GM23338 (cell line): ENCODE measurements around the gene DIPK1A. TPM values are rescaled to one million over a fixed set of nuclear protein-coding genes. Genes with fewer than 3 reads are reported as not detected.
A peak's percentile ranks its signal among the peaks of the same experiment; 100 is the strongest.

Experiments
- ATAC-seq: fragments of 200-7000 bp; cut with Tn5 transposase; 3 replicates; pipeline ENCODE4 v1.9.1; 2020
- DNase-seq: peaks from one replicate; pipeline ENCODE4 v3.0.0-alpha.2; 2015; ENCODE audit warnings: low spot score
- H2AFZ ChIP-seq: fragments of 200-600 bp; sonication (generic); 2 replicates; pipeline ENCODE4 v1.8.0; 2016; ENCODE audit warnings: antibody characterized with exemption, mild to moderate bottlenecking, moderate library complexity
- H3F3A ChIP-seq: fragments of 200-600 bp; sonication (generic); replicated peaks from 2 replicates; pipeline ENCODE4 v1.8.0; 2017; ENCODE audit warnings: antibody characterized with exemption, mixed run types, low read depth
- H3K27ac ChIP-seq: fragments of 200-600 bp; sonication (generic); 2 replicates; pipeline ENCODE4 v1.6.1; 2016; ENCODE audit warnings: low read depth
- H3K27me3 ChIP-seq: fragments of 200-600 bp; sonication (generic); 2 replicates; pipeline ENCODE4 v1.8.0; 2016; ENCODE audit warnings: mild to moderate bottlenecking, mixed run types, moderate library complexity; ENCODE audit not compliant: insufficient read depth
- H3K36me3 ChIP-seq: fragments of 200-600 bp; sonication (generic); 2 replicates; pipeline ENCODE4 v1.8.0; 2016; ENCODE audit warnings: mild to moderate bottlenecking; ENCODE audit not compliant: insufficient read depth
- H3K4me1 ChIP-seq: fragments of 200-600 bp; sonication (generic); 2 replicates; pipeline ENCODE4 v1.8.0; 2016; ENCODE audit warnings: mild to moderate bottlenecking, moderate library complexity; ENCODE audit not compliant: insufficient read depth
- H3K4me2 ChIP-seq: fragments of 200-600 bp; sonication (generic); 2 replicates; pipeline ENCODE4 v1.7.1; 2017; ENCODE audit warnings: mixed run types
- H3K4me3 ChIP-seq: fragments of 200-600 bp; sonication (generic); 2 replicates; pipeline ENCODE4 v1.6.1; 2016; ENCODE audit warnings: mixed run types
- H3K79me2 ChIP-seq: fragments of 200-600 bp; sonication (generic); replicated peaks from 2 replicates; pipeline ENCODE4 v1.8.0; 2017; ENCODE audit warnings: mild to moderate bottlenecking; ENCODE audit not compliant: insufficient read depth
- H3K9me2 ChIP-seq: fragments of 200-600 bp; sonication (generic); 2 replicates; pipeline ENCODE4 v1.8.0; 2017; ENCODE audit not compliant: insufficient read depth
- H4K20me1 ChIP-seq: fragments of 200-600 bp; sonication (generic); replicated peaks from 2 replicates; pipeline ENCODE4 v1.8.0; 2017; ENCODE audit warnings: mild to moderate bottlenecking; ENCODE audit not compliant: insufficient read depth
- H3K27ac Mint-ChIP-seq: 2 replicates; pipeline ENCODE4 v1.8.0; 2020; ENCODE audit warnings: inconsistent platforms, mild to moderate bottlenecking, moderate library complexity, mixed read lengths
- H3K27me3 Mint-ChIP-seq: 3 replicates; pipeline ENCODE4 v1.8.0; 2022; ENCODE audit warnings: low read depth, mild to moderate bottlenecking, moderate library complexity, mixed read lengths, inconsistent platforms; ENCODE audit not compliant: insufficient read depth, poor library complexity
- H3K36me3 Mint-ChIP-seq: 3 replicates; pipeline ENCODE4 v1.8.0; 2021; ENCODE audit warnings: low read depth, mild to moderate bottlenecking, inconsistent platforms, moderate library complexity, mixed read lengths
- H3K4me1 Mint-ChIP-seq: 3 replicates; pipeline ENCODE4 v1.8.0; 2020; ENCODE audit warnings: mild to moderate bottlenecking, inconsistent platforms, mixed read lengths
- H3K4me3 Mint-ChIP-seq: 3 replicates; pipeline ENCODE4 v1.8.0; 2021; ENCODE audit warnings: moderate library complexity, mild to moderate bottlenecking, inconsistent platforms, mixed read lengths
- H3K9me3 Mint-ChIP-seq: 3 replicates; pipeline ENCODE4 v1.8.0; 2020; ENCODE audit warnings: moderate library complexity, mild to moderate bottlenecking, inconsistent platforms, mixed read lengths
- CREB1 ChIP-seq: fragments of 250-450 bp; sonication (Bioruptor Pico); IDR thresholded peaks from 2 replicates; pipeline ENCODE4 v1.5.0; 2020; ENCODE audit warnings: low read depth, mild to moderate bottlenecking, moderate library complexity
- ETS1 ChIP-seq: IDR thresholded peaks from 2 replicates; pipeline ENCODE4 v1.6.1; 2016; ENCODE audit warnings: antibody characterized with exemption
- EZH2phosphoT487 ChIP-seq: fragments of 200-600 bp; sonication (generic); IDR thresholded peaks from one replicate; pipeline ENCODE4 v1.8.1; 2018; ENCODE audit warnings: antibody characterized with exemption; ENCODE audit not compliant: unreplicated experiment
- NANOG ChIP-seq: IDR thresholded peaks from 2 replicates; pipeline ENCODE4 v1.6.1; 2016; ENCODE audit warnings: antibody characterized with exemption, borderline replicate concordance
- POLR2AphosphoS5 ChIP-seq: IDR thresholded peaks from 2 replicates; pipeline ENCODE4 v1.6.1; 2016; ENCODE audit warnings: antibody characterized with exemption, low read depth
- REST ChIP-seq: IDR thresholded peaks from one replicate; pipeline ENCODE4 v1.6.1; 2018; ENCODE audit warnings: antibody characterized with exemption; ENCODE audit not compliant: unreplicated experiment
- ZNF114 ChIP-seq: fragments of 250-450 bp; sonication (Bioruptor Pico); IDR thresholded peaks from 2 replicates; pipeline ENCODE4 v1.5.0; 2020; ENCODE audit warnings: mild to moderate bottlenecking, moderate library complexity
- ZNF331 ChIP-seq: fragments of 250-450 bp; sonication (Bioruptor Pico); IDR thresholded peaks from 2 replicates; pipeline ENCODE4 v1.5.0; 2020; ENCODE audit warnings: low read depth, mild to moderate bottlenecking, moderate library complexity
- ZNF462 ChIP-seq: fragments of 250-450 bp; sonication (Bioruptor Pico); IDR thresholded peaks from 2 replicates; pipeline ENCODE4 v1.5.0; 2020; ENCODE audit warnings: mild to moderate bottlenecking, moderate library complexity
- polyA plus RNA-seq: library from polyadenylated mRNA; unstranded; fragments of >200 nt; fragmentation: Nextera tagmentation; extraction: Ambion mirVana; gene quantifications from 2 replicates; pipeline ENCODE4 v1.2.1, GENCODE V29; 2016
- total RNA-seq: library from RNA; depleted of rRNA; stranded (reverse); fragments of >200 nt; shearing (Covaris generic); gene quantifications from 2 replicates; pipeline ENCODE4 v1.2.3, GENCODE V29; 2014

DIPK1A gene
- total and polyA plus RNA-seq, 2 experiments from 2014 or later: 4.8 to 6.1 TPM

- Histone ChIP-seq H3K9me2 (no peaks in the 10 kb centered on the region), H3K36me3 (no peaks in the 10 kb centered on the region), H3K4me3 (no peak overlapping the region), H3F3A (no peaks in the 10 kb centered on the region), H3K4me1 (no peaks in the 10 kb centered on the region), H3K4me2 (no peak overlapping the region), H3K79me2 (no peaks in the 10 kb centered on the region), H3K27me3 (no peaks in the 10 kb centered on the region), H3K27ac (no peak overlapping the region), H2AFZ (peak overlapping the region; percentile 80), H4K20me1 (no peaks in the 10 kb centered on the region)
- no peak for TF ChIP-seq ETS1
- TF ChIP-seq ZNF114 (CRISPR knock-in tag): no peak
- no peak for TF ChIP-seq ZNF462
- TF ChIP-seq CREB1 (CRISPR knock-in tag): no peak
- TF ChIP-seq ZNF331 (CRISPR knock-in tag): no peak
- no peak for TF ChIP-seq NANOG
- H3K4me3 Mint-ChIP-seq: no peak overlapping the region
- DNase-seq (no peak), ATAC-seq (no peak)
- no peak overlapping the region for H3K27ac Mint-ChIP-seq
- no peaks in the 10 kb centered on the region for H3K27me3 Mint-ChIP-seq
- H3K36me3 Mint-ChIP-seq: no peaks in the 10 kb centered on the region
- H3K9me3 Mint-ChIP-seq: no peaks in the 10 kb centered on the region
- H3K4me1 Mint-ChIP-seq: peaks cover 3% of the 10 kb centered on the region; the same call in 1 of the 3 replicates
Observed at GRCh38 chr1:92797961-92798360, 163.3 kb downstream of the DIPK1A start.

GRCh38 chr1:92797297-92797696, 164.0 kb downstream of the DIPK1A start:
- ATAC-seq: no peak
- TF ChIP-seq CREB1 (CRISPR knock-in tag) (no peak), ETS1 (no peak), EZH2phosphoT487 (no peak), REST (no peak), ZNF114 (CRISPR knock-in tag) (no peak), ZNF331 (CRISPR knock-in tag) (no peak), POLR2AphosphoS5 (no peak), NANOG (no peak)

More at GRCh38 chr1:92797297-92797696, 164.0 kb downstream of the DIPK1A start:
- Histone ChIP-seq H3K4me3 (no peak overlapping the region), H3K4me2 (no peak overlapping the region), H3K27me3 (no peaks in the 10 kb centered on the region), H3K27ac (no peak overlapping the region), H3K4me1 (peaks cover 4% of the 10 kb centered on the region; the same call in 1 of the 2 replicates), H3K79me2 (no peaks in the 10 kb centered on the region), H3K36me3 (no peaks in the 10 kb centered on the region), H3F3A (no peaks in the 10 kb centered on the region), H4K20me1 (no peaks in the 10 kb centered on the region), H3K9me2 (no peaks in the 10 kb centered on the region), H2AFZ (peak overlapping the region; percentile 80)
- H3K4me1 Mint-ChIP-seq: peaks cover 7% of the 10 kb centered on the region
- no peak overlapping the region for H3K27ac Mint-ChIP-seq
- no peak for DNase-seq
- no peaks in the 10 kb centered on the region for H3K36me3 Mint-ChIP-seq
- no peak overlapping the region for H3K4me3 Mint-ChIP-seq
- H3K27me3 Mint-ChIP-seq: no peaks in the 10 kb centered on the region
- no peaks in the 10 kb centered on the region for H3K9me3 Mint-ChIP-seq
